ENCODE measurements around the gene ZNF24. TPM values are rescaled to one million over a fixed set of nuclear protein-coding genes. Genes with fewer than 3 reads are reported as not detected.

The ZNF24 gene
- total RNA-seq, 2 donors from 2014 or later, result 43.9 to 44.6 TPM

DNA sequence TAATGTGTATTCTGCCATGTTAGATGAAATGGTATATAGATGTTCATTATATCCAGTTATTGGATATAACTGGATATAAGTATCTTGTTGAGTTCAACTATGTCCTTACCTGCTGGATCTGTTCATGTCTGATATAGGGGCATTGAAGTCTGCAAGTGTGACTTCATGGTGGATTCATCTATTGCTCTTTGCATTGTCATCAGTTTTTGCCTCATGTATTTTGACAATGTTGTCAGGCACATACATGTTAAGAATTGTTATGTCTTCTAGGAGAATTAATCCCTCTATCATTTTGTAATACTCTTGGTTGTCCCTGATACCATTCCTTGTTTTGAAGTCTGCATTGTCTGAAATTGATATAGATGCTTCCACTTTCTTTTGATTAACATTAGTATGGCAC lies 15.4 kb downstream of the ZNF24 start:
- Mint-ChIP-seq H3K9me3 (no peaks in the 10 kb centered on the region), H3K36me3 (peaks cover 8 to 10% of the 10 kb centered on the region in 2 donors), H3K27ac (no peak overlapping the region)
- ATAC-seq, result no peak
- DNase-seq (ENCODE audit: low spot score in 2 of 2), result no peak

DNA sequence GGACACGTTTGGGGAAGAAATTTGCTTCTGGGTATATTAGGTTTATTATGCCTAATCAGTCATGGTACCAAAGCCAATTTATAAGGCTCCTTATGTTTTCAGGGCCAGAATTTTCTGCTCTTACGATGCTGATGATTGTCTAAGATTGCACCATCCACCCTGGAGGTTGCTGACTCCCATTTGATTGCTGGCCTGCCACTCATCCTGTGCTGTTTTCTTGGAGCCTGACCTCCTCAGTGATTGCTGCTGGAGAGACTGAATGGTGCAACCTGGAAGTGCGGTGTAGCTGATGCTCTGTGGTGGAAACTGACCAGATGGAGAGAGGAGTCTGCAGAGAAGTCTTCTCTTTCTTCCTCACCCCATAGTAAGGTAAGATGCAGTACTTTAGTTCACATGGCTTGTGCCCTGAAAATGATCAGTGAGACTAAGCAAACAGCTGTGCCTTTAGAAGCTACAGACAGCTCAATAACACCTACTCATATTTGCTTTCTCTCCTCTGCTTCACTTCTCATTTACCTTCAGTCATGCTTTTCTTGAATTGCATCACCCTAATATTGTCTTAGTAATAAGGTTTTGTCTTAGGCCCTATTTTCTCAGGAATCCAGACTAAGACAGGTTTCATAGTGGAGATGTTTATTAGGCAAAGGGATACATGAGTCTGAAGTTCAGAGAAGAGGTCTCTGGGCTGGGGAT lies 17.4 kb downstream of the ZNF24 start:
- Mint-ChIP-seq H3K9me3 (no peaks in the 10 kb centered on the region), H3K27ac (no peak overlapping the region), H3K36me3 (no peaks in the 10 kb centered on the region)
- ATAC-seq (peak in 1 of 2 donors; percentile 66), DNase-seq (ENCODE audit: low spot score in 2 of 2) (no peak)

DNA sequence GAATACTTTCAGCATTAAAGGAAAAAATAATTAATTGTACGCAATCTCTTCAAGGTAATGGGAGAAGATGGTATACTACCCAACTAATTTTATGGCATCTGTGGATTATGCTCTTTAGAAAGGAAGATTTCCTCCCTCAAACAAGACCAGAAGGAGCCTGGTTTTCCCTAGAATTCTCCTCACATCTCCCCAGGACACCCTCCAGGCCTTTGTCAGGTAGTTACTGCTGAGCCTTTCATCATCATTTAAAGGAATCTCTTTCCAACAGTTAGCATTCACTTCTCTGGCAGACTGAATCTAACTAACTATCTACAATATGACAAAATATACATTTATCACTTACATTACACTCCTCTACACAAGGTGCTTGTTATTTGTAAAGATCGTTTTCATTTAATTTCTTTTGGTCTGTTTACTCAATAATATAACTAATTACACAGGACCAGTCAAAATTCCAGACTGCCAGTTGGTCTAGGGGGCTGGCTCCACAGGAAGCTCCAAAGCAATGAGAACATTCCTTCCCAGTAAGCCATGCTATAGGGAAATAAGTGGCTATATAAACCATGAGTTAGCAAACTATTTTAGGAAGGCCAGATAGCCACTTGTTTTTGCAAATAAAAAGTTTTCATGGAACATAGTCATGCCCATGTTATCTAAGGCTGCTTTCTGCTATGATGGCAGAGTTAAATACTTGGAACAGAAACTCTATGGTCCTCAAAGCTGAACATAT lies 19.1 kb downstream of the ZNF24 start:
- Mint-ChIP-seq H3K9me3 (no peaks in the 10 kb centered on the region), H3K36me3 (no peaks in the 10 kb centered on the region), H3K27ac (no peak overlapping the region)
- no peak for DNase-seq (ENCODE audit: low spot score in 2 of 2)
- ATAC-seq, result no peak

DNA sequence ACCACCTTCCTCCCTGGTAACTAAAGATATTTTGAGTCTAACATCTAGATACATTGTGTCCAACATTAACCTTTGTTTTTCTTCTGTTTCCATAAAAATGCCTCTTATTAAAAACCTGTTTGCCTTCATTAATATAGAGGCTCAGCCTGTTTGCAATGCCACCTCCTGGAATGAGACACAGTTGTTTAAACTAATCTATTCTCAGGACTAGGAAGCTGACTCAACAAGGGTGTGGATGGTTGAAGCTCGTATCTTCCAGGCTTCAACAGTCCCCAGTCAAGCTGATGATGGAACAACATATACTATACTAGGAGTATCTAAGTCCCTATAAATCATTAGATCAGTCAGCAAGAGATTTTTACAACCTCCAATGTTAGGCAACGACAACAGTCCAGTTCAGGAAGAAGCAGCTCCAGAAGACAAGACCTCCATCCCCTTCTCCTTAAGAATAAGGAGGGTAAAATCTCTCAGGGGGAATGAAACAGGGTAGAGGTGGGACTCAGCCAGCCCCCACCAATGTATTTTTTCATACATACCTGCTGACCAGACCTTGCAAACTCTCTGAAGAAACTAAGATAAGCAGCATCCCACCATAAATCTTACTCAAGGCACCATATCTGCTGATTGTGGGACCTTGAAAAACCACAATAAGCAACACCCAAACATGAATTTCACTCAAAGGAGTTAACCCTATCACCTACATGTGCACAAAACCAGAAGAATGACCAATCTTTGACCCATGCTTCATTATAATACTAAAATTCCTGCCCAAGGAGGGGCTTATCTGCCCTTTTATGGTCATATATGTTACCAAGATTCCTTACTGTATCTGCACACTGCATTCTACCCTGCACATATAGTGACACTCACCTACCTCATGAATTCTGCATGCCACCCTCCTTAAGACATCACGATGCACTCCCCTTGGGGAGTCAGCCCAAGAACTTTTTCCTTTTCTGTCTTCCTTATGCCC lies 21.4 kb downstream of the ZNF24 start:
- DNase-seq (ENCODE audit: low spot score in 2 of 2) (no peak), ATAC-seq (no peak)
- Mint-ChIP-seq H3K27ac (no peak overlapping the region), H3K36me3 (no peaks in the 10 kb centered on the region), H3K9me3 (no peaks in the 10 kb centered on the region)

DNA sequence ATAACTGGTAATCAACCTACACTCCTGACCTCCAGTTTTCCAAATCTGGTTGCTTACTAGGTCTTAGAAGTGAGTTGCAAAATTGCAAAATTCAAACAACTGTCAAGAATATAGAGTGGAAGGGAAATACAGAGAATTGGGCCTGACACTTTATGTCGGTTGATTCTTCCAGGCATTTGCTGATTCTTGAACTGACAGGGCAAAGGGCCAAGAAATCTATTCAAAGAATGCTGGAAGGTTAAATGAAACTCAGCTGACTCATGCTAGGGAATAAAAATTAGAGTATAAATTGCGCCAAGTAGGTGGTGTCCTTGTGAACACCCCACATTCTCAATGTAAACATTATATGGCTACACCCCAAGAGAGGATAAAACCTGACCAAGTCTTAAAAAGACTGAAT lies 32.7 kb downstream of the ZNF24 start:
- peaks cover 42 to 49% of the 10 kb centered on the region in 2 donors for H3K9me3 Mint-ChIP-seq
- no peak for DNase-seq (ENCODE audit: low spot score in 2 of 2)
- peaks cover 53 to 57% of the 10 kb centered on the region in 2 donors for H3K36me3 Mint-ChIP-seq
- no peak overlapping the region for H3K27ac Mint-ChIP-seq
- no peak for ATAC-seq

DNA sequence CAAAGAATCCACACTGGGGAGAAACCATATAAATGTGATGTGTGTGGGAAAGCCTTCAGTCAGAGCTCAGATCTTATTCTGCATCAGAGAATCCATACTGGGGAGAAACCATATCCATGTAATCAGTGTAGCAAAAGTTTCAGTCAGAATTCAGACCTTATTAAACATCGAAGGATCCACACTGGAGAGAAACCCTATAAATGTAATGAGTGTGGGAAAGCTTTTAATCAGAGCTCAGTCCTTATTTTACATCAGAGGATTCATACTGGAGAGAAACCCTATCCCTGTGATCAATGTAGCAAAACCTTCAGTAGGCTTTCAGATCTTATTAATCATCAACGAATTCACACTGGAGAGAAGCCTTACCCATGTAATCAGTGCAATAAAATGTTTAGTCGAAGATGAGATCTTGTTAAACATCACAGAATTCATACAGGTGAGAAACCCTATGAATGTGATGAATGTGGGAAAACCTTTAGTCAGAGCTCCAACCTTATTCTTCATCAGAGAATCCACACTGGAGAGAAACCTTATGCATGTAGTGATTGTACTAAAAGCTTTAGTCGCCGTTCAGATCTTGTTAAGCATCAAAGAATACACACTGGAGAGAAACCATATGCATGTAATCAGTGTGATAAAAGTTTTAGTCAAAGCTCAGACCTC lies 37.5 kb downstream of the ZNF24 start:
- ATAC-seq, result no peak
- peaks cover 49 to 56% of the 10 kb centered on the region in 2 donors for H3K9me3 Mint-ChIP-seq

DNA sequence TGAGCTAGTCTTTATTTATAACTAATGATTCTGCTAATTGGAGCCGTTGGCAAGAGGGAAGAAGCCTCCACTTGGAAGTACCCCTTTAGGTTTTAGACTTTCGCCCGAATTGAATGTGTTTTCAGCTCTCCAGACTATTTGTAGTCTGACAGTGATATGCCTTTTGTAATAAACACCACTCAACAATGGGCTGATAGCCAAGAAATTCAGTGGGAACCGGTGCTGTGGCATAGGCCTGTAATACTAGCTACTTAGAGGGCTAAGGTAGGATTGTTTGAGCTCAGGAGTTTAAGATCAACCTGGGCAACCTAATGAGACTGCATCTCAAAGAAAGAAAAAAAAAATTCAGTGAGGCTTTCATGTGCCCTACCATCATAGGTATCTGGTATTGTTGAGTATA lies 40.6 kb downstream of the ZNF24 start:
- no peak overlapping the region for H3K27ac Mint-ChIP-seq
- H3K9me3 Mint-ChIP-seq, result peaks cover 40 to 47% of the 10 kb centered on the region in 2 donors
- DNase-seq (ENCODE audit: low spot score in 2 of 2) (no peak), ATAC-seq (no peak)
- peaks cover 71 to 96% of the 10 kb centered on the region in 2 donors for H3K36me3 Mint-ChIP-seq

More for the DNA sequence above, 37.5 kb downstream of the ZNF24 start:
- no peak for DNase-seq (ENCODE audit: low spot score in 2 of 2)
- Mint-ChIP-seq H3K36me3 (peaks cover 76 to 93% of the 10 kb centered on the region in 2 donors), H3K27ac (no peak overlapping the region)

DNA sequence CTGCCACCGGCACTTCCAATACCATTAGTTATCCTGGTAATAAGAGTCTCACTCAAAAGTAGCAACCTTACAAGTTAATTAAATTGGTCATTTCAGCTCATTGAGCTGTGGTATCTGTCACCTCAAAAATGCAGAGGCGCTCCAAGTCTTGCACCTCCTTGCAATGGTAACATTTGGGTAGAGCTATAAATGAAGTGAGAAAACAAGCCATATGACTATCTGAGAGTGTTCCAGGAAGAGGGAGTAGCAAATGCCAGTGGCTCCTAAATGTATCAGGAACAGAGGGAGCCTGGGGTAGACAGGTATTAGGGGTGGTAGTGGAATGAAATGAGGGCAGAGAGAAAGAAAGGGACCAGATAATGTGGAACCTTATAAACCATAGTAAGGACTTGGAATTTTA lies 48.2 kb downstream of the ZNF24 start:
- H3K9me3 Mint-ChIP-seq, result peaks cover 6 to 26% of the 10 kb centered on the region in 2 donors
- no peak for DNase-seq (ENCODE audit: low spot score in 2 of 2)
- H3K36me3 Mint-ChIP-seq, result peaks cover 47 to 67% of the 10 kb centered on the region in 2 donors
- ATAC-seq, result no peak
- no peak overlapping the region for H3K27ac Mint-ChIP-seq

DNA sequence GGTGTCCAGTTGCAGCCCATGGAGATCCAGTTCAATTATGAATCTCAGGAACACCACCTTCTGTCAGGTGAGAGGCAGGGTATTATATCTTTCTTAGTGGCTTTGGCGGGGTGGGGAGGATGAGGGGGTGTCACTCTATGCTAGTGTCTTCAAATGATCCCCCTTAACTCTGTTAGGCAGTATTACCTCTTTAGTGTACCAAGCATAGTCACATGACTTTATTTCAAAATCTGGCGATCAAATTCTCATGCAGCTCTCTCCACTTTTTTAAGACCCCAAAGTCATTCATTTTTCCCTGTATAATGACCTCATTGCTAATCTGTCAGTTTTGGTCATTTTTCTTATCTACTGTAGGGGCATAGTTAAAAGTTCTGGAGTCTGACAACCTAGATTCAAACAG lies 53.1 kb downstream of the ZNF24 start:
- Mint-ChIP-seq H3K9me3 (peaks cover 2 to 17% of the 10 kb centered on the region in 2 donors), H3K36me3 (peaks cover 43 to 68% of the 10 kb centered on the region in 2 donors), H3K27ac (peak overlapping the region; percentile 70 to 95)
- DNase-seq (ENCODE audit: low spot score in 2 of 2) (no peak), ATAC-seq (no peak)

DNA sequence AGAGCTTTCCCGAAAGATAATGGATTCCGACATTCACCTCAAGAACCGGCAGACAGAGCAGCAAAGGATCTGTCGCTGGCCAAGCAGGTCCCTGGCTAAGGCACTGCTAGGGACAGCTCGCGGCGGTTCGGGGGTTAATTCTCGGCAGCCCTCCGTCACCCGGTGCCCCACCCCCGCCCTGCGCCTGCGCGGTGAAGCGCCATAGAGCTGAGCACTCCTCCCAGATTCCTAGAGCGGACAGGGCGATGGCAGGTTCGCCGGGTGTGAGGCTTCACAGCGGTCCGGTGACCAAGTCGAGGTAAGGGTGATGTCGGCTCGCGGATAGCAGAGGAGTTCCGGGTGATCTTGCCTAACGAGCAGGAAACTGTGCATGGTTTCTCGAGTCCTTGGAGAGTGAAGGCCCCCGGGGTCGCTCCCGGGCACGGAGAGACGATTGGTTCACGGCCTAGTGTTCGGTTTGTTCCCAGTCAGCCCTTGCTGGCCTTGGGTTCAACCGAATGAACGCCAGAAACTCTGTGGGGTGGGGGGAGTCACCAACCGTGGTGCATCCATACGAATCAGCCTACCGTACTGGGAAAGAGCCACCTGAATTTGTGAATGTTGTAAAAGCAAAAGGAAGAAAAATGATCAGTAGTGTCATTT lies 54.0 kb downstream of the ZNF24 start, which contains the start of gene ZSCAN30:
Gene ZSCAN30 (minus strand): TSS at position 136 of the 642 bp plus-strand sequence. CDS start 25,877 bp downstream, outside the sequence.
- DNase-seq (ENCODE audit: low spot score in 2 of 2) (peak; percentile 92 to 94), ATAC-seq (peak; percentile 97 to 98)
- Mint-ChIP-seq H3K36me3 (peaks cover 33 to 68% of the 10 kb centered on the region in 2 donors), H3K9me3 (peaks cover 0 to 15% of the 10 kb centered on the region in 2 donors), H3K27ac (peak within 1 kb of the TSS; percentile 95 to 98)

DNA sequence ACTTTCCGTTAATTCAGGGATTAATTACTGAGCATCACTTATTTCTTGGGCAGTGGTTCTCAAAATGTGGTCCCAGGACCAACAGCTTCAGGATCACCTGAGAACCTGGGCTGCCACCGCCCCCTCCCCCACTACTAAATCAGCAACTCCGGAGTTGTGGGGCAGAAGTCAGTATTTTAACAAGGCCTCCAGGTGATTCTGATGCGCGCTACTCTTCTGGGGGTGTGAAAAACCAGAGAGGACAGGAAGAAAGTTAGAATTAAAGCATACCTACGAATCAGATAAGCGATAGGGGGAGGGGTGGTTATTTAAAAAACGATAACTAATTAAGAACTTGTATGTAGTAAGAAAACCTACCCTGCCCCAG lies 54.5 kb downstream of the ZNF24 start:
- DNase-seq (ENCODE audit: low spot score in 2 of 2) (peak in 1 of 2 donors; percentile 18), ATAC-seq (peak; percentile 25 to 37)
- peak overlapping the region; percentile 95 to 98 for H3K27ac Mint-ChIP-seq
- H3K36me3 Mint-ChIP-seq, result peaks cover 28 to 68% of the 10 kb centered on the region in 2 donors
- H3K9me3 Mint-ChIP-seq, result peaks cover 0 to 14% of the 10 kb centered on the region in 2 donors

DNA sequence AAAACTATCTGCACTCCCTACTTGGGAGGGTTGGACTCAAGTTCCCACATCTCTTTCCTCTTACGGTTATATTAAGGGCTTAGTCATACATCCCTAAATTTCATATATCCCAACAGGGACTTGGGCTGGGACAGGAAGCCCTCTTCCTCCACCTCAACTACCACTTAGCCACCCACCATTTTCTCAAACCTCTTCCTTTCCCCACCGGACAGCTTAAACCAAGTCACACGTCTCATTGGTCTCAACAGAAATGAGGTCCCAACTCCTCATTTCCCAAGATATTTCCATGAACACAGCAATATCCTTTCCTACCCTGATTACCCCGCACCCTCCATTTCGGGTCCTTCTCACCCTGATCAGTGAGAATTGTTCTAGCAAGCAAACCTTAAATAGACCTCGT lies 54.9 kb downstream of the ZNF24 start:
- DNase-seq (ENCODE audit: low spot score in 2 of 2), result no peak
- H3K27ac Mint-ChIP-seq, result peak overlapping the region; percentile 95 to 98
- ATAC-seq, result no peak
- peaks cover 0 to 14% of the 10 kb centered on the region in 2 donors for H3K9me3 Mint-ChIP-seq
- H3K36me3 Mint-ChIP-seq, result peaks cover 24 to 65% of the 10 kb centered on the region in 2 donors

DNA sequence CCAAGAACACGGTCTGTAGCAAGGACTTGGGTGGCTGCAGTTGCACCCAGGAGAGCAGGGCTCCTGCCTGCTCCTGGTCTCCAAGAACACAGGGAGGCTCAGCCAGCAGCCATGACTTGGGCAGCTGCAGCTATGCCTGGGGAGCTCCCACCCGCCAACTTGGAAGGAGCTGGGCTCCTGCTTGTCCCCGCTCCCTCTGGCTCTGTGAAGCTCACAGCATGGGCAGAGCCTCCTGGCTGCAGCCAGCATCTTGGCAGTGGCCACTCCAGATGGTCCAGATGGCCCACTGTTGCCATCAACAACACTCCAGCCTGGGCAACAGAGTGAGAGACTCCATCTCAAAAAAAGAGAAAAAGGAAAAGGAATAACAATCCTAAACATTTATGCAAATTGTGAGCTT lies 59.4 kb downstream of the ZNF24 start:
- Mint-ChIP-seq H3K9me3 (peaks cover 0 to 23% of the 10 kb centered on the region in 2 donors), H3K27ac (peak overlapping the region in 1 of 2 donors; percentile 55), H3K36me3 (peaks cover 12 to 79% of the 10 kb centered on the region in 2 donors)
- DNase-seq (ENCODE audit: low spot score in 2 of 2) (no peak), ATAC-seq (no peak)

DNA sequence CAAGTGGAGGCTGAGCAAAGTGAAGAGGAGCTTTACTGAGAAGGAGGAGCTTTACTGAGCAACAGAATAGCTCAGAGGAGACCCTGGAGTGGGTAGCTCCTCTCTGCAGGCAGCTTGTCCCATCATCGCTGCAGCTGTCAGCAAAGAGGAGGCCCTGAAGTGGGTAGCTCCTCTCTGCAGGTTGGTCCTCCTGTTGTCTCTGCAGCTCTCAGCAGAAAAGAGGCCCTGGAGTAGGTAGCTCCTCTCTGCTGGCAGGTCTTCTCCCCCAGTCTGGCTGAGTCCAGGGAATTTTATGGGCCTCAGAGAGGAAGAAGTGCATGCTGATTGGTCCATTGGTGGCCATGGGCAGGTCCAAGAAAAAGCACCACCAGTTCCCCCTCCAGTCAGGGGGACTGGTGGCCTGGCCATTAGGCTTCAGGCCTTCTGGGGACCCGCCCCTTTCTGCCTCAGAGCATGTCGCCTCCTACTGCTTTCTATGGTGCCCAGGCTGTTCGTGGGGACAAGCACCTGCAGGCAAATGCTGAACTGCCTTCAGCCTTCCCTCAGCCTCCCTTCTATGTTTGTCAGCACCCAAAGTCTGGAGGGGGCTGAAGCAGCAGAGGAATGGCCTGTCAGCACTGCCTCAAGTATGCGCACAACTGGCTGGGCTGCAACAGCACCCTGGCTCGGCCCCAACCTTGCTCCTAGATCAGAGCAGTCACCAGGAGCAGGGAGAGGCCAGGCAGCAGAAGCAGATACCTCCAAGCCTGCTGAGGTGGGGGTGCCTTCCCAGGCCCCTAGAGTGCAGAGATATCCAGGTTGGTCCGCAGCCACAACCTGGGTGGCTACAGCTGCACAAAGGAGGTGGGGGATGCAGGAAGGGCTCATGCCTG lies 60.1 kb downstream of the ZNF24 start:
- Mint-ChIP-seq H3K36me3 (peaks cover 6 to 79% of the 10 kb centered on the region in 2 donors), H3K27ac (no peak overlapping the region), H3K9me3 (peaks cover 0 to 22% of the 10 kb centered on the region in 2 donors)
- ATAC-seq, result no peak
- no peak for DNase-seq (ENCODE audit: low spot score in 2 of 2)

DNA sequence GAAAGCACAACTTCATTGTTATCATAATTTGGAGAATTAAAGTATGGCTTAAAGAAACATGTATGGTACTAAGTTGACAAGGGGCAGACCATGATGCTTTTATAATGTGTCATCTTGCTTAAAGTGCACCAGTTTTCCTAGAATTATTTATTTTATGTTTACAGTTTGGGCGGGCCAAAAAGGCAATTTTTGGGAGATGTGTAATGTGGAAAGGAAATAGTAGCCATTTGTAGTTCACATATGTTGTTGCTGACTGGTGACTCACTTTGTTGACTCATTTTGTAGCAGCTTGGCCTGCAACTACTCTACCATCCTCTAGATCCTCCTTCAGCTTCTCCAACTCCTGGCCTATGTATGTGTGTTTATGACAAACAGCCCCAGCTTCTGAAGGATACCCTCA lies 61.9 kb downstream of the ZNF24 start:
- H3K27ac Mint-ChIP-seq, result no peak overlapping the region
- peaks cover 5 to 76% of the 10 kb centered on the region in 2 donors for H3K36me3 Mint-ChIP-seq
- ATAC-seq, result peak; percentile 37 to 45

More for the DNA sequence above, 61.9 kb downstream of the ZNF24 start:
- DNase-seq (ENCODE audit: low spot score in 2 of 2), result no peak
- peaks cover 0 to 25% of the 10 kb centered on the region in 2 donors for H3K9me3 Mint-ChIP-seq

Measured in activated naive CD4-positive, alpha-beta T cell treated with anti-CD3 and anti-CD28 coated beads, Interleukin-2, amount 50 U/mL, for 72 hours (primary cell).